G401.6 (cell line): Measurements from ENCODE around the gene CBS.
"Not testable (repeated sequence)": the region's sequence is repeated elsewhere in the genome, so short reads cannot be mapped to it uniquely, and the experiment has no call there.

Experiments used
- FAIRE-seq: peaks from 2 replicates; lab custom pipeline; 2012; peaks lifted over from hg19 to GRCh38; lab: Jason Lieb, UNC

CBS gene

DNA sequence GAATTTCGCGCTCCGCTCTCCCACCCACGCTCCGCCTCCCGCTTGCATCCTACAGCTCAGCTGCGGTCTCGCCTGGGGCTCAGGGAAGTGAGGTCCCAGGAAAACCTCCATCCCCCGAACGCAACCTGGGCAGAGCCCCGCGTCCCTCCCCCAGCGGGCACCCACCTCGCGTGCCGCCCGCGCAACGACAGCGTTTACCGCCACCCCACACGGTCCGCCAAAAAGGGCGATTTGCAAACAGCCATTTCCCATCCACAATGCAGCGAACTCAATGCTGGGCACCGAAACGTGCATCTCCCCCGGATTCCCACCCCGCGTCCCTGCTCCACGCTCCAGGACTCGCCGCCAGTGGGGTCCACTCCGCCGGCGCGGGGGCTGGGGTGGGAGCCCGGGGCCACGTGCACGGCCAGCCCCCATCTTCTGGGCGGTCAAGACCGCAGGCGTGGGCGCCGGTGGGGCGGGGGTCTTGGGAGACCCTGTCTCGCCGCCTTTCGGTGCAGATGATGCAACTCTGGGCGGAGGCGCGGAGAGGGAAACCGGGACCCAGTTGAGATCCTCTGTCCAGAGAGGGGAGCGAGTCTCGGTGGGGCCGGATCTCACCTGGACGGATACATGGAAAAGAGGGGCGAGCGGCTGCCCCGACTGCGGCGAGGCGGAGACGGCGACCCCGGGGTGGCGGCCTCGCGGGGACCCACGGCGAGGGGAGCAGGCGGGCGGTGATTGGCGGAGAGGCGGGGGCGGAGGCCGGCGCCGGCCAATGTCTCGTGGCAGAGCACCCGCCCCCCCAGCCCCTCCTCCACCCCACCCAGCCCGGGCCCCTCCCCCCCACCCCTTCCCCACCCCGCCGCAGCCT lies at the start of gene CBS:
TSS of gene CBS (minus strand) at position 666 of the 853 bp plus-strand sequence. CDS start 3,642 bp downstream, outside the sequence.
- FAIRE-seq = not testable (repeated sequence)

- not testable (repeated sequence) for FAIRE-seq
Measured at GRCh38 chr21:43115956-43116355, 40.3 kb upstream of the CBS start.

GRCh38 chr21:43114483-43114882 lies 38.8 kb upstream of the CBS start:
- not testable (repeated sequence) for FAIRE-seq

GRCh38 chr21:43109006-43109405 lies 33.4 kb upstream of the CBS start:
- not testable (repeated sequence) for FAIRE-seq

DNA sequence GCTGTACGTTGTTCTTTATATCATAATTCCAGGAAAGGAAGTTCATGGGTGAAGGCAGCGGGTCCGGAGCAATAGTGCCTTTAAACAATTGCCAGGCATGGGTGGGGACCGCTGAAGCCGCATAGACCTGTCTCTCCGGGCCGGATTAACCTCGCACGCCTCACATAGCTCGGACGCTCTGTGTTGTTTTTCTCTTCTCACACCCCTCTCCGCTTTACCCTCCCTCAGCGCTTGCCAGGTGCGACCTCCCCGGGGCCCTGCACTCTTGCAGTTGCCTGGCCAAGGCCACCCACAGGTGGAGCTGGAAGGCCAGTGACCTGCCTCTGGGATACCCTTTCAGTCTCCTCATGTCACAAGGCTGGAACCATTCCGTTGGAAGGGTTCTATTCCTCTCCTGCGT lies 32.5 kb upstream of the CBS start:
- not testable (repeated sequence) for FAIRE-seq

- FAIRE-seq = not testable (repeated sequence)
Measured at GRCh38 chr21:43107794-43108137, 32.1 kb upstream of the CBS start.

GRCh38 chr21:43106965-43107793 lies 31.5 kb upstream of the CBS start, which contains the start of gene U2AF1:
TSS of gene U2AF1 (minus strand) at chr21:43107570. CDS start at chr21:43107494, 76 bp downstream.
- not testable (repeated sequence) for FAIRE-seq

- FAIRE-seq = not testable (repeated sequence)
Measured at GRCh38 chr21:43104642-43105041, 29.0 kb upstream of the CBS start.

DNA sequence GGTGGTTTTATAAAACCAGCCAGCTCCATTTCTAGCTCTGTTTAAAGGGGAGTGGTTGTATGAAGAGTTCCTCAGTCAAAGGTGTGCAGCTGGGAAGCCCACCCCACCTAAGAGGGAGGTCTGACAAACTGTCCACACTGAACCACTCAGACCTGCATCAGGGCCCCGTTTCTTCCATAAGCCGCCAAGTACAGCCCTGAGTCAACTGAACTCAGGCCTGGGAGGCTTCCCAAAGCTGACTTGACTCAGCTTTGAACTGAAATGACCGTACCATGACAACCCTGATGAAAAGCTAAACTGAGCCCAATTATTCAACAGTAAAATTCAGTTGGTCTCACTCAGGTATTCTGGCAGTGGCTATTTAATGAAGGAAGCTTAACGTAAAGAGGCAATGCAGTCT lies 26.6 kb upstream of the CBS start:
- FAIRE-seq = not testable (repeated sequence)

- not testable (repeated sequence) for FAIRE-seq
Measured at GRCh38 chr21:43101676-43102075, 26.0 kb upstream of the CBS start.

DNA sequence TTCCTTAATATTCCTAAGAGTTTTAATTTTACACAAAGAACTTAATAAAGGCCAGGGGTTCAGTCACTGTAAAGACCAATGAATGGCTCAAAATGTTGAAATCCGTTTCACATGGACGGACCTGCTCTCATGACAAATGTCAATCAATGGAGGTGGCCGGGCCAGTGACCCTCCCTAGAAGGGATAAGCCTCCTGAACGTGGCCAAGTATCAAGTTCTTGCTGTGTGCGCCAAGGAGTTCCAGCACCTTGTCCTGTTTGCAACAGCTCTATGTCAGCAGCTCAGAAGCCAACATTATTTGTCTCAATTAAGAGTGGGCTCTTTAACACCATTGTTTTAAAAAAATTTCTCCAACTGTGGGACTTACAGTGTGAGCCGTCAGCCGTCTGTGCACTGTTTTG lies 25.4 kb upstream of the CBS start:
- FAIRE-seq = not testable (repeated sequence)

DNA sequence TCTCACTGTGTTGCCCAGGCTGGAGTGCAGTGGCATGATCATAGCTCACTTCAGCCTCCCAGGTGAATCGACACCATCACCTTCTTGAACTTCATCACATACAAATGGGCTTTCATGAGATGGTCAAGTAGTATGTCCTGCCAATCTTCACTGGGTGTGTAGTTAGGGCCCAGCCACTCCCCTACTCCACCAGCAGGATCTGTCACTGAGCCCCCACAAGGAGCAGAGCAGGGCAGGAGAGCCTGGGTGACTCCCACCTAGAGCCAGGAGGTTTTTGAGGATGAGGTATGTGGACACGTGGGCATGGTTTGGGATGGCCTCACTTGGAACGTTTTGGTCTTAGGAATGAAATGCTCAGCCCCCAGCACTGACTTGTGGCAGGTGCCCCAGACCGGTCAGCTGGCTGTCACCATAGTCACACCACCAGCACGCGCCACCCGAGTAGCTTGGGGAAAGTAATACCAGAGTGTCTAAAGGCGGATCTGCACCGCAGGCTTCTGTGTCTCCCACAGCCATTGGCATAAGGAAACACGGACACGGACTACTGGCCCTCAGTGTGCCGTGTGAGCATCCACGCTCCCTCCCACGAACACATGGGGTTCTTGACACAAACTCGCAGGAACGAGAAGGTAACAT lies 16.5 kb upstream of the CBS start:
- not testable (repeated sequence) for FAIRE-seq

- not testable (repeated sequence) for FAIRE-seq
Measured at GRCh38 chr21:43090947-43091346, 15.3 kb upstream of the CBS start.

- not testable (repeated sequence) for FAIRE-seq
Measured at GRCh38 chr21:43089463-43089862, 13.8 kb upstream of the CBS start.

- FAIRE-seq = not testable (repeated sequence)
Measured at GRCh38 chr21:43082587-43083300, 7.1 kb upstream of the CBS start.

DNA sequence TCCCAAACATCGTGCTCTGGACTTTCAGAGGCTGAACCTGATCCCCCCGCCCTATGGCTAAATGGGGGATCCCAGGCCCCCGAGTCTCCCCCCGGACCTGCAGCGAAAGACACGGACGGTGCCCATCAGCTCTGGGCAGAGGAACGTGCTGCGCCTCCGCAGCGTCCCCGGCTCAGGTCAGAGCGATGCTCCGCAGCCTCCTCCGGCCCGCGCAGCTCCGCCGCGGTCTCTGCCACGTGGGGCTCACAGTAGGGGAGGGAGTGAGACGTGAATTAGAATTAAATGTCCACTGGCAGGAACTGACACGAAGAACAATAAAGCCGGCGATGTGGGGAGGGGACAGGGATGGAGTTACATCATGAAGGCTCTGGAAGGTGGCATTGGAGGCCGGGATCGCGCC lies 1.0 kb upstream of the CBS start:
- not testable (repeated sequence) for FAIRE-seq

DNA sequence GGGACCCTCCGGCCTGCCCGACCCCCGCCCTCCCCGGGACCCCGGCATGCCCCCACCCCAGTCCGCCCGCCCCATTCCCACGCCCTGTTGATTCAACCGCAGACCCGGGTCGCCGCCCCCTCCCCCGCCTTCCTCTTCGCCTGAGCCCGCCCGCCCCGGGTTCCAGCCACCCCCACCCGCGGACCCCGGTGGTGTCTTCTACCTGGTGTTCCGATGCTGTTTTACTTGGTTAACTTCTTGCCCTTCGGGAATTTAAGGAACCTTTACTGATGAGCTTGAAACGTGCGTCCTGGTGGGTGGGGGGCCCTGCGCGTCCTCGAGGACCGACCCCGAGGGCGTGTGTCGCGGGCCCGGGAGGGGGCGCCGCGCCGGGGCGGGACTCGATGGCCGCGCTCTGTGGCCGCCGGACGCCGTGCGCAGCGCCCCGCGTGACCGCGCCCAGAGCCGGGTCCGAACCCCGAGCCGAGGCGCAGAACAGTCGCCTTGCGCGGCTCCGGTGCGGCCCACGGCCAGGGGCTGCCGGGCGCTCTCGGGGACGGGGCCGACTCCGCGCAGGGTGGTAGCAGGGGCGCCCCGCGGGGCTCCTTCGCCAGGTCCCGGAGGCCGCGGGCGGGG lies 495 bp upstream of the CBS start:
- FAIRE-seq = not testable (repeated sequence)

DNA sequence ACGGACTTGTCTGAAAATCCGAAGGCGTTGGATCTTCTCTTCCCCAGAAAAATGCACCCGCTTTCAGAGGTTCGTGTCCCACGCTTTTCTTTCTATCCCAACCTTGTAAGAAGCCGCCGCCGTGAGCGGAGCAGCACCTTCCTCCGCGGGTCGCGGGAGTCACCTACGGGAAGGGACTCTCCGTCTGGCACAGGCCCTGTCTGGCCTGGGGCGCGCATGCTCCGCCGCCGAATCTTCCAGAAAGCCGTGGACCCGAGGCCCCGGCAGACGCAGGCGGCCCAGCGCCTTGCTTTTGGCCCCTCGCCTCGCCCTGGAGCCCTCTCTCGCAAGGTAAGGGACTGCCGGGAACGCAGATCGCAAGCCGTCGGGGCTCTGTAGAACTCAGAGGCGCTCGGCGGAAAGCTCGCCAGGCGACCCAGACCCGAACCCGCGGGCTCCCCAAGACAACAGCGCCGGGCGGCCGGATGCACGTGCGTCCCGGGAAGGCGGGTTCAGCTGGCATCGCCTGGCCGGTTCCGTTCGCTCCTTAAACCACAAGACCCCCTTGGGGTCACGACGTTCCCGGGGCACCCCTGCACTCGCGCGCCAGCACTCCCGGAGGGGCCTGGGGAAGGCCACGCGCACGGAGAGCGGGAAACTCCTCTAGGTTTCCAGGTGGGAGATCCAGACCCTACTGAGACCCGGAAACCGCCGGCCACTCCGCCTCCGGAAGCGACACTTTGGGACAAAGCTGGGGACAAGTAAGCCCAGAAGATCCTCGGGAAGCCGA lies 1.1 kb downstream of the CBS start:
- not testable (repeated sequence) for FAIRE-seq

DNA sequence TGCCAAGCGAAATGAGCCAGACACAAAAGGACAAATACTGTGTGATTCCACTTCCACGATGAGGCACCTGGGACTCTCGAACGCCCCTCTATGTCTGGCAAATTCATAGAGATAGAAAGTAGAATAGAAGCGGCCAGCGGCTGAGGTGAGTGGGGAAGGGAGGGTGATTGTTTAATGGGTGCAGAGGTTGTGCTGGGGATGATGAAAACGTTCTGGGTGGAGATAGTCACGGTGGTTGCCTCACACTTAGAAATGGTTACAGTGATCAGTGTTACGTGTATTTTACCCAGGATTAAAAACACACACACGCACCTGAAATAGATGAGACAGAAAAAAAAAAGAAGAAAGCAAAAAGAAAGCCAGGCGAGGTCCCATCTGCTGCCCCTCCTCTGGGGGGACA lies 2.9 kb downstream of the CBS start:
- FAIRE-seq = not testable (repeated sequence)

DNA sequence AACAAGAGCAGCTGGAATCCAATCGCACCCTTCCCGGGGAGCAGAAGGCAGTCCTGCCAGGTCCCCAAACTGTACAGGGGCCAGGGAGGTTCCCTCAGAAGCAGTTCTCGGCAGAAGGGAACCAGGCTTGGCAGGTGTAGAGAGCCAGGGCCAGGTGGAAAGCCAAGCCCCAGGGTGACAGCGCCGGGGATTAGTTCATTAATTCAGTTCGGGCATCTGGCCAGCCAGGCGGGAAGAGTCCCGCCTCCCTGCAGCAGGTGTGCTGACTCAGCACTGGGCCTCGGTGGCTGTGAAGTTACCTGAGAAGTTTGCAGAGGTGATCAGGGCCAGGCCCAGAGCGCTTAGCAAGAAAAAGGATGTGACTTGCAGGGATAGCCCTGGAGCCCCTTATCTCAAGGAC lies 6.0 kb downstream of the CBS start:
- not testable (repeated sequence) for FAIRE-seq

- not testable (repeated sequence) for FAIRE-seq
Measured at GRCh38 chr21:43068065-43068464, 7.6 kb downstream of the CBS start.
